Sigmoid colon (tissue), 7 donors: ENCODE measurements around the gene ROBO1. TPM values are rescaled to one million over a fixed set of nuclear protein-coding genes. Genes with fewer than 3 reads are reported as not detected.
A peak's percentile ranks its signal among the peaks of the same experiment; 100 is the strongest.

Experiments used
- DNase-seq: peaks from one replicate; pipeline ENCODE4 v3.0.0-alpha.2; 2019
- H3K27ac ChIP-seq, 4 donors: fragments of 200-600 bp; sonication (generic); one replicate each; pipeline ENCODE4 v1.5.1; 2016 to 2019; ENCODE audit warnings: mild to moderate bottlenecking in 1 of 4
- H3K27me3 ChIP-seq, 3 donors: fragments of 200-600 bp; sonication (generic); one replicate each; pipeline ENCODE4 v1.5.1; 2019; ENCODE audit warnings: mild to moderate bottlenecking in 1 of 3
- H3K36me3 ChIP-seq, 4 donors: fragments of 200-600 bp; sonication (generic); one replicate each; pipeline ENCODE4 v1.5.1; 2016 to 2019
- H3K4me1 ChIP-seq, 4 donors: fragments of 200-600 bp; sonication (generic); one replicate each; pipeline ENCODE4 v1.5.1; 2017 to 2019
- H3K4me3 ChIP-seq, 4 donors: fragments of 200-600 bp; sonication (generic); one replicate each; pipeline ENCODE4 v1.5.1; 2017 to 2019; ENCODE audit warnings: mild to moderate bottlenecking in 2 of 4, moderate library complexity in 1 of 4
- H3K9me3 ChIP-seq, 4 donors: fragments of 200-600 bp in 3 of 4; sonication (generic) in 3 of 4; one replicate each; pipeline versions ENCODE4 v1.5.1 to v1.6.1; 2013 to 2019
- CTCF ChIP-seq, 4 experiments: fragments of 450-650 bp in 3 of 4; fragments of 200-600 bp in 1 of 4; IDR thresholded peaks; one replicate each; pipeline ENCODE4 v1.5.1; 2016 to 2019; ENCODE audit warnings: antibody characterized with exemption in 4 of 4, mild to moderate bottlenecking in 3 of 4, moderate library complexity in 2 of 4
- EP300 ChIP-seq, 4 donors: sonication (generic); formaldehyde crosslinking; IDR thresholded peaks; one replicate each; pipeline ENCODE4 v1.6.1; 2017; ENCODE audit warnings: antibody characterized with exemption in 4 of 4
- POLR2A ChIP-seq, 2 donors: fragments of 450-650 bp; IDR thresholded peaks; one replicate each; pipeline ENCODE4 v1.6.1; 2016; ENCODE audit warnings: antibody characterized with exemption in 2 of 2, mild to moderate bottlenecking in 2 of 2, moderate library complexity in 2 of 2
- POLR2AphosphoS5 ChIP-seq, 4 donors: sonication (generic); formaldehyde crosslinking; IDR thresholded peaks; one replicate each; pipeline ENCODE4 v1.6.1; 2017; ENCODE audit warnings: antibody characterized with exemption in 4 of 4
- WGBS, 2 donors: extraction: QIAGEN DNeasy Blood & Tissue Kit; methylation state at CpG; one replicate each; pipeline ENCODE4 v1.1.7; 2013; 5-methylcytosine and 5-hydroxymethylcytosine counted together
- intact Hi-C: fragments of 100-400 bp; cut with DNase I; formaldehyde crosslinking; loops from one replicate; pipeline ENCODE4 v1.15.1; 2023
- polyA plus RNA-seq, 3 donors: library from polyadenylated mRNA; stranded (reverse); fragments of 200-250 nt; gene quantifications; one replicate each; pipeline ENCODE4 v1.2.3, GENCODE V29; 2013
- total RNA-seq, 4 donors: library from RNA; depleted of rRNA; stranded (reverse); fragments of >200 nt; gene quantifications; one replicate each; pipeline ENCODE4 v1.1.0, GENCODE V29; 2016
- donor health status: healthy with polysubstance abuse.
- donor health status: Bipolar disorder and iron deficiency.
- donor health status: healthy.

Gene ROBO1
- total and polyA plus RNA-seq, 7 donors, result 0.69 to 45.7 (median 32.4) TPM

DNA sequence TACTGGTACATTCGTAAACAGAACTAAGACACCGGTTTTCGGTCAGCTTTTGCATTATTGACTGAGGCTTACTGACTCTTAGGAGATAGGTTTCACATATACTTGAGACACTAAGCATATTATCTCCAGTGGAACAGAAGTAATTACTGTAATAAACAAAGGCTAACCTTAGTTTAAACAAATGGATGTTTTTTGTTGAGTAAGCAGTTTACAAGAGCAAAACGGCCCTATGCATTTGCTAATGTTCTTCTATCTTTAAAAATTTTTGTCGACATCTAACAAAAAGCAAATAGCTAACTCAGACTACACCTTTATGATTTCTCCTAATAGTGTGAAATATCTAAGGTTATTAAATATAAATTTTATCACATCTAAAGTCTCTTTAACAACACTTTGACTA, 664.5 kb downstream of the ROBO1 start:
- 69 to 77% methylated on average over 5 of the region's 5 CpGs for WGBS, 2 donors
- Histone ChIP-seq H3K27ac (no peak overlapping the region), H3K9me3 (no peaks in the 10 kb centered on the region), H3K4me1 (peaks cover 0 to 19% (median 6%) of the 10 kb centered on the region in 4 donors), H3K4me3 (no peak overlapping the region), H3K36me3 (no peaks in the 10 kb centered on the region), H3K27me3 (no peaks in the 10 kb centered on the region)
- intact Hi-C loops, result loop anchor here (10.0 kb wide), 1 partner anchor 61 kb away; no protein-coding TSS in a partner anchor
- TF ChIP-seq CTCF (IDR thresholded peaks at IDR 0.05), result no peak
- no peak for TF ChIP-seq EP300 (IDR thresholded peaks at IDR 0.05)
- TF ChIP-seq POLR2A (IDR thresholded peaks at IDR 0.05), result no peak
- no peak for TF ChIP-seq POLR2AphosphoS5 (IDR thresholded peaks at IDR 0.05)
- DNase-seq, result no peak

GRCh38 chr3:79097964-79098660, 669.7 kb downstream of the ROBO1 start:
- H3K27me3 ChIP-seq, result no peaks in the 10 kb centered on the region
- WGBS, 2 donors, result 14 to 47% methylated on average over 1 of the region's 1 CpG
- DNase-seq, result no peak
- no peak overlapping the region for H3K27ac ChIP-seq
- peaks cover 0 to 25% (median 6%) of the 10 kb centered on the region in 4 donors for H3K4me1 ChIP-seq
- intact Hi-C loops, result no loop called here
- no peak for TF ChIP-seq POLR2A (IDR thresholded peaks at IDR 0.05)
- no peak for TF ChIP-seq EP300 (IDR thresholded peaks at IDR 0.05)
- no peak for TF ChIP-seq POLR2AphosphoS5 (IDR thresholded peaks at IDR 0.05)
- no peak for TF ChIP-seq CTCF (IDR thresholded peaks at IDR 0.05)
- H3K36me3 ChIP-seq, result no peaks in the 10 kb centered on the region
- no peak overlapping the region for H3K4me3 ChIP-seq
- no peaks in the 10 kb centered on the region for H3K9me3 ChIP-seq

GRCh38 chr3:79094654-79095053, 673.1 kb downstream of the ROBO1 start:
- Histone ChIP-seq H3K9me3 (no peaks in the 10 kb centered on the region), H3K4me1 (peaks cover 0 to 6% (median 0%) of the 10 kb centered on the region in 4 donors), H3K27ac (no peak overlapping the region), H3K4me3 (no peak overlapping the region), H3K36me3 (no peaks in the 10 kb centered on the region), H3K27me3 (no peaks in the 10 kb centered on the region)
- no peak for DNase-seq
- TF ChIP-seq EP300 (IDR thresholded peaks at IDR 0.05) (no peak), POLR2A (IDR thresholded peaks at IDR 0.05) (no peak), CTCF (IDR thresholded peaks at IDR 0.05) (no peak), POLR2AphosphoS5 (IDR thresholded peaks at IDR 0.05) (no peak)
- intact Hi-C loops, result no loop called here

DNA sequence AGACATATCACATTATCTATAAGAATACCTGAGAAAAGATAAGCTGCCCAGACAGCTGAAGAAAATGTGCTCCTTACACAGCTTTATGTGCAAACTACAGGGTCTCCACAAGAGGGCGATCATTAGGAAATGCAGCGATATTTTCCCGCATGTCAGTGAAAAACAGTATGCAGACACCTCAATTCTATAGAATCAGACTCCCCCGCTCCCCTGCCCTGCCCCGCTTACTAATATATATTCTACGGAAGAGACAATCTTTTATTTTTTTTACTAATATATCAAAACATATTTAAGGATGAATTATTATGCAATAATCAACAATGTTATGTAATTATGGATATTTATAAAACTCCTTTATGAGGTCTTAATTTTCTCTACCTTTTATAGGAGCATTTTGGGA, 681.3 kb downstream of the ROBO1 start:
- peaks cover 0 to 19% (median 4%) of the 10 kb centered on the region in 4 donors for H3K4me1 ChIP-seq
- 6 to 12% methylated on average over 6 of the region's 6 CpGs for WGBS, 2 donors
- H3K9me3 ChIP-seq, result no peaks in the 10 kb centered on the region
- DNase-seq, result peak; percentile 62
- H3K27ac ChIP-seq, result no peak overlapping the region
- no peak overlapping the region for H3K4me3 ChIP-seq
- TF ChIP-seq CTCF (IDR thresholded peaks at IDR 0.05) (peak in 3 of 4 experiments; percentile 34 to 76 (median 74)), EP300 (IDR thresholded peaks at IDR 0.05) (no peak)
- H3K27me3 ChIP-seq, result no peaks in the 10 kb centered on the region
- intact Hi-C loops, result loop anchor here (2.0 kb wide), 1 partner anchor 276 kb away; no protein-coding TSS in a partner anchor
- no peaks in the 10 kb centered on the region for H3K36me3 ChIP-seq

- peaks cover 0 to 19% (median 4%) of the 10 kb centered on the region in 4 donors for H3K4me1 ChIP-seq
- H3K9me3 ChIP-seq, result no peaks in the 10 kb centered on the region
- H3K36me3 ChIP-seq, result no peaks in the 10 kb centered on the region
- 68 to 79% methylated on average over 1 of the region's 1 CpG for WGBS, 2 donors
- no peak overlapping the region for H3K27ac ChIP-seq
- intact Hi-C loops, result no loop called here
- no peak overlapping the region for H3K4me3 ChIP-seq
- no peak for DNase-seq
- no peak for TF ChIP-seq EP300 (IDR thresholded peaks at IDR 0.05)
- no peak for TF ChIP-seq POLR2AphosphoS5 (IDR thresholded peaks at IDR 0.05)
- no peak for TF ChIP-seq POLR2A (IDR thresholded peaks at IDR 0.05)
- no peak for TF ChIP-seq CTCF (IDR thresholded peaks at IDR 0.05)
- H3K27me3 ChIP-seq, result no peaks in the 10 kb centered on the region
Observed at GRCh38 chr3:79085171-79085570, 682.6 kb downstream of the ROBO1 start.
